GM23338 (cell line): ENCODE data around the gene HOATZ. TPM values are rescaled to one million over a fixed set of nuclear protein-coding genes. Genes with fewer than 3 reads are reported as not detected.

Experiments used
- ATAC-seq: fragments of 200-7000 bp; cut with Tn5 transposase; 3 replicates; pipeline ENCODE4 v1.9.1; 2020
- DNase-seq: peaks from one replicate; pipeline ENCODE4 v3.0.0-alpha.2; 2015; ENCODE audit warnings: low spot score
- H2AFZ ChIP-seq: fragments of 200-600 bp; sonication (generic); 2 replicates; pipeline ENCODE4 v1.8.0; 2016; ENCODE audit warnings: antibody characterized with exemption, mild to moderate bottlenecking, moderate library complexity
- H3F3A ChIP-seq: fragments of 200-600 bp; sonication (generic); replicated peaks from 2 replicates; pipeline ENCODE4 v1.8.0; 2017; ENCODE audit warnings: antibody characterized with exemption, mixed run types, low read depth
- H3K27ac ChIP-seq: fragments of 200-600 bp; sonication (generic); 2 replicates; pipeline ENCODE4 v1.6.1; 2016; ENCODE audit warnings: low read depth
- H3K27me3 ChIP-seq: fragments of 200-600 bp; sonication (generic); 2 replicates; pipeline ENCODE4 v1.8.0; 2016; ENCODE audit warnings: mild to moderate bottlenecking, mixed run types, moderate library complexity; ENCODE audit not compliant: insufficient read depth
- H3K36me3 ChIP-seq: fragments of 200-600 bp; sonication (generic); 2 replicates; pipeline ENCODE4 v1.8.0; 2016; ENCODE audit warnings: mild to moderate bottlenecking; ENCODE audit not compliant: insufficient read depth
- H3K4me1 ChIP-seq: fragments of 200-600 bp; sonication (generic); 2 replicates; pipeline ENCODE4 v1.8.0; 2016; ENCODE audit warnings: mild to moderate bottlenecking, moderate library complexity; ENCODE audit not compliant: insufficient read depth
- H3K4me2 ChIP-seq: fragments of 200-600 bp; sonication (generic); 2 replicates; pipeline ENCODE4 v1.7.1; 2017; ENCODE audit warnings: mixed run types
- H3K4me3 ChIP-seq: fragments of 200-600 bp; sonication (generic); 2 replicates; pipeline ENCODE4 v1.6.1; 2016; ENCODE audit warnings: mixed run types
- H3K79me2 ChIP-seq: fragments of 200-600 bp; sonication (generic); replicated peaks from 2 replicates; pipeline ENCODE4 v1.8.0; 2017; ENCODE audit warnings: mild to moderate bottlenecking; ENCODE audit not compliant: insufficient read depth
- H3K9me2 ChIP-seq: fragments of 200-600 bp; sonication (generic); 2 replicates; pipeline ENCODE4 v1.8.0; 2017; ENCODE audit not compliant: insufficient read depth
- H4K20me1 ChIP-seq: fragments of 200-600 bp; sonication (generic); replicated peaks from 2 replicates; pipeline ENCODE4 v1.8.0; 2017; ENCODE audit warnings: mild to moderate bottlenecking; ENCODE audit not compliant: insufficient read depth
- H3K27ac Mint-ChIP-seq: 2 replicates; pipeline ENCODE4 v1.8.0; 2020; ENCODE audit warnings: inconsistent platforms, mild to moderate bottlenecking, moderate library complexity, mixed read lengths
- H3K27me3 Mint-ChIP-seq: 3 replicates; pipeline ENCODE4 v1.8.0; 2022; ENCODE audit warnings: low read depth, mild to moderate bottlenecking, moderate library complexity, mixed read lengths, inconsistent platforms; ENCODE audit not compliant: insufficient read depth, poor library complexity
- H3K36me3 Mint-ChIP-seq: 3 replicates; pipeline ENCODE4 v1.8.0; 2021; ENCODE audit warnings: low read depth, mild to moderate bottlenecking, inconsistent platforms, moderate library complexity, mixed read lengths
- H3K4me1 Mint-ChIP-seq: 3 replicates; pipeline ENCODE4 v1.8.0; 2020; ENCODE audit warnings: mild to moderate bottlenecking, inconsistent platforms, mixed read lengths
- H3K4me3 Mint-ChIP-seq: 3 replicates; pipeline ENCODE4 v1.8.0; 2021; ENCODE audit warnings: moderate library complexity, mild to moderate bottlenecking, inconsistent platforms, mixed read lengths
- H3K9me3 Mint-ChIP-seq: 3 replicates; pipeline ENCODE4 v1.8.0; 2020; ENCODE audit warnings: moderate library complexity, mild to moderate bottlenecking, inconsistent platforms, mixed read lengths
- CREB1 ChIP-seq: fragments of 250-450 bp; sonication (Bioruptor Pico); IDR thresholded peaks from 2 replicates; pipeline ENCODE4 v1.5.0; 2020; ENCODE audit warnings: low read depth, mild to moderate bottlenecking, moderate library complexity
- CTCF ChIP-seq, 2 experiments: fragments of 200-600 bp in 1 of 2; sonication (generic) in 1 of 2; conservative IDR thresholded peaks; 2 replicates each; pipeline versions ENCODE4 v1.5.1 to v1.6.1; 2016 to 2017; ENCODE audit warnings: antibody characterized with exemption in 2 of 2, low read depth in 2 of 2, mild to moderate bottlenecking in 2 of 2, moderate library complexity in 1 of 2
- ETS1 ChIP-seq: IDR thresholded peaks from 2 replicates; pipeline ENCODE4 v1.6.1; 2016; ENCODE audit warnings: antibody characterized with exemption
- EZH2 ChIP-seq: fragments of 200-600 bp; sonication (generic); IDR thresholded peaks from one replicate; pipeline ENCODE4 v1.8.0; 2017; ENCODE audit warnings: antibody characterized with exemption, mild to moderate bottlenecking, low read depth; ENCODE audit not compliant: unreplicated experiment
- EZH2phosphoT487 ChIP-seq: fragments of 200-600 bp; sonication (generic); IDR thresholded peaks from one replicate; pipeline ENCODE4 v1.8.1; 2018; ENCODE audit warnings: antibody characterized with exemption; ENCODE audit not compliant: unreplicated experiment
- JUNB ChIP-seq: IDR thresholded peaks from one replicate; pipeline ENCODE4 v1.6.1; 2016; ENCODE audit warnings: antibody characterized with exemption; ENCODE audit not compliant: unreplicated experiment
- NANOG ChIP-seq: IDR thresholded peaks from 2 replicates; pipeline ENCODE4 v1.6.1; 2016; ENCODE audit warnings: antibody characterized with exemption, borderline replicate concordance
- POLR2AphosphoS5 ChIP-seq: IDR thresholded peaks from 2 replicates; pipeline ENCODE4 v1.6.1; 2016; ENCODE audit warnings: antibody characterized with exemption, low read depth
- REST ChIP-seq: IDR thresholded peaks from one replicate; pipeline ENCODE4 v1.6.1; 2018; ENCODE audit warnings: antibody characterized with exemption; ENCODE audit not compliant: unreplicated experiment
- STAT1 ChIP-seq: IDR thresholded peaks from one replicate; pipeline ENCODE4 v1.6.1; 2016; ENCODE audit warnings: antibody characterized with exemption; ENCODE audit not compliant: unreplicated experiment
- ZNF114 ChIP-seq: fragments of 250-450 bp; sonication (Bioruptor Pico); IDR thresholded peaks from 2 replicates; pipeline ENCODE4 v1.5.0; 2020; ENCODE audit warnings: mild to moderate bottlenecking, moderate library complexity
- ZNF331 ChIP-seq: fragments of 250-450 bp; sonication (Bioruptor Pico); IDR thresholded peaks from 2 replicates; pipeline ENCODE4 v1.5.0; 2020; ENCODE audit warnings: low read depth, mild to moderate bottlenecking, moderate library complexity
- ZNF462 ChIP-seq: fragments of 250-450 bp; sonication (Bioruptor Pico); IDR thresholded peaks from 2 replicates; pipeline ENCODE4 v1.5.0; 2020; ENCODE audit warnings: mild to moderate bottlenecking, moderate library complexity
- polyA plus RNA-seq: library from polyadenylated mRNA; unstranded; fragments of >200 nt; fragmentation: Nextera tagmentation; extraction: Ambion mirVana; gene quantifications from 2 replicates; pipeline ENCODE4 v1.2.1, GENCODE V29; 2016
- total RNA-seq: library from RNA; depleted of rRNA; stranded (reverse); fragments of >200 nt; shearing (Covaris generic); gene quantifications from 2 replicates; pipeline ENCODE4 v1.2.3, GENCODE V29; 2014

The HOATZ gene
- total and polyA plus RNA-seq, 2 experiments from 2014 or later = not detected

- Mint-ChIP-seq H3K4me3 (no peak overlapping the region), H3K4me1 (peaks cover 23% of the 10 kb centered on the region; the same call in 2 of the 3 replicates), H3K36me3 (no peaks in the 10 kb centered on the region; the same call in 2 of the 3 replicates), H3K9me3 (no peaks in the 10 kb centered on the region; the same call in 2 of the 3 replicates), H3K27ac (no peak overlapping the region), H3K27me3 (peaks cover 30% of the 10 kb centered on the region)
- no peak overlapping the region for H3K4me3 ChIP-seq
- no peaks in the 10 kb centered on the region for H3K36me3 ChIP-seq
- peaks cover 27% of the 10 kb centered on the region for H3K27me3 ChIP-seq
- ATAC-seq = no peak
- no peaks in the 10 kb centered on the region for H4K20me1 ChIP-seq
- DNase-seq = no peak
- no peak overlapping the region for H3K4me2 ChIP-seq
- H3K79me2 ChIP-seq = no peaks in the 10 kb centered on the region
- no peaks in the 10 kb centered on the region; the same call in 1 of the 2 replicates for H3K9me2 ChIP-seq
- peaks cover 16% of the 10 kb centered on the region for H3K4me1 ChIP-seq
- H3F3A ChIP-seq = no peaks in the 10 kb centered on the region
- H3K27ac ChIP-seq = no peak overlapping the region
- H2AFZ ChIP-seq = no peak overlapping the region
- TF ChIP-seq STAT1 = no peak
- no peak for TF ChIP-seq ETS1
- no peak for TF ChIP-seq CTCF (conservative IDR thresholded peaks at IDR 0.05; ENCODE audit: low read depth in 2 of 2)
- no peak for TF ChIP-seq EZH2phosphoT487
- no peak for TF ChIP-seq POLR2AphosphoS5
- no peak for TF ChIP-seq JUNB
- TF ChIP-seq EZH2 = no peak
- no peak for TF ChIP-seq NANOG
- no peak for TF ChIP-seq ZNF114
- no peak for TF ChIP-seq ZNF331
- no peak for TF ChIP-seq CREB1 (CRISPR knock-in tag)
- TF ChIP-seq REST = no peak
- no peak for TF ChIP-seq ZNF462 (CRISPR knock-in tag)
Measured at GRCh38 chr11:111535281-111535680, 20.7 kb downstream of the HOATZ start.
